ENCODE measurements around the gene CACNG3.

- TF ChIP-seq CTCF (IDR thresholded peaks at IDR 0.05) = no peak
- TF ChIP-seq POLR2A (IDR thresholded peaks at IDR 0.05) = no peak
Measured at GRCh38 chr16:24381470-24382118, 125.5 kb downstream of the CACNG3 start.
